ENCODE measurements around the gene RFPL4A.

The RFPL4A gene

GRCh38 chr19:55809381-55810058 lies 50.6 kb downstream of the RFPL4A start:
- DNase-seq (ENCODE audit: low read depth in 1 of 2, low spot score in 1 of 2): peak; percentile 50 to 79
- TF ChIP-seq CTCF (IDR thresholded peaks at IDR 0.05; ENCODE audit: insufficient read depth, low read length) (peak; percentile 25), POLR2AphosphoS5 (IDR thresholded peaks at IDR 0.05; ENCODE audit: low read depth) (no peak)
- no peaks in the 10 kb centered on the region for H3K27me3 ChIP-seq (ENCODE audit: insufficient read depth, poor library complexity, severe bottlenecking)
- H3K27ac ChIP-seq (replicated peaks): no peak overlapping the region
- H3K4me3 ChIP-seq (replicated peaks; ENCODE audit: insufficient read depth, low read length): no peak overlapping the region

- DNase-seq (ENCODE audit: low read depth in 1 of 2, low spot score in 1 of 2): no peak
- Histone ChIP-seq H3K4me3 (replicated peaks; ENCODE audit: insufficient read depth, low read length) (no peak overlapping the region), H3K27me3 (ENCODE audit: insufficient read depth, poor library complexity, severe bottlenecking) (no peaks in the 10 kb centered on the region), H3K27ac (replicated peaks) (no peak overlapping the region)
- no peak for TF ChIP-seq POLR2AphosphoS5 (IDR thresholded peaks at IDR 0.05; ENCODE audit: low read depth)
- no peak for TF ChIP-seq CTCF (IDR thresholded peaks at IDR 0.05; ENCODE audit: insufficient read depth, low read length)
- no peak for TF ChIP-seq REST (IDR thresholded peaks at IDR 0.05; ENCODE audit: insufficient replicate concordance, low read depth)
- no peak for TF ChIP-seq SPI1 (IDR thresholded peaks at IDR 0.05; ENCODE audit: borderline replicate concordance, low read depth)
- no peak for TF ChIP-seq GABPA (IDR thresholded peaks at IDR 0.05; ENCODE audit: low read depth)
Observed at GRCh38 chr19:55811340-55811739, 52.4 kb downstream of the RFPL4A start.

GRCh38 chr19:55812449-55812848 lies 53.6 kb downstream of the RFPL4A start:
- no peak for DNase-seq (ENCODE audit: low read depth in 1 of 2, low spot score in 1 of 2)
- TF ChIP-seq CTCF (IDR thresholded peaks at IDR 0.05; ENCODE audit: insufficient read depth, low read length) (no peak), POLR2AphosphoS5 (IDR thresholded peaks at IDR 0.05; ENCODE audit: low read depth) (no peak), REST (IDR thresholded peaks at IDR 0.05; ENCODE audit: insufficient replicate concordance, low read depth) (no peak), GABPA (IDR thresholded peaks at IDR 0.05; ENCODE audit: low read depth) (no peak)
- no peak overlapping the region for H3K27ac ChIP-seq (replicated peaks)
- H3K27me3 ChIP-seq (ENCODE audit: insufficient read depth, poor library complexity, severe bottlenecking): no peaks in the 10 kb centered on the region
- no peak overlapping the region for H3K4me3 ChIP-seq (replicated peaks; ENCODE audit: insufficient read depth, low read length)

Measured in HL-60 (cell line).